WTC11 (cell line): ENCODE measurements around the gene KLHL35. TPM values are rescaled to one million over a fixed set of nuclear protein-coding genes. Genes with fewer than 3 reads are reported as not detected.
A peak's percentile ranks its signal among the peaks of the same experiment; 100 is the strongest.

Source experiments
- ATAC-seq: fragments of 200-7000 bp; cut with Tn5 transposase; 2 replicates; pipeline ENCODE4 v1.10.0; 2021; ENCODE audit warnings: mild to moderate bottlenecking, moderate library complexity
- CTCF ChIA-PET: fragments of 300-600 bp; sonication (Branson Sonifier 250); formaldehyde crosslinking; loops from one replicate; lab custom pipeline; 2021; ENCODE audit warnings: antibody characterized with exemption; lab: Charles Lee
- POLR2A ChIA-PET: fragments of 350-600 bp; sonication (Branson Sonifier 250); formaldehyde crosslinking; loops from one replicate; lab custom pipeline; 2021; ENCODE audit warnings: antibody characterized with exemption; lab: Charles Lee
- DNase-seq: peaks from one replicate; pipeline ENCODE4 v3.0.0; 2021; ENCODE audit warnings: low spot score
- H3K27ac Mint-ChIP-seq: 2 replicates; pipeline ENCODE4 v1.8.0; 2021; ENCODE audit warnings: mixed read lengths
- H3K27me3 Mint-ChIP-seq: 2 replicates; pipeline ENCODE4 v1.8.0; 2021; ENCODE audit warnings: low read depth, mild to moderate bottlenecking, moderate library complexity, mixed read lengths
- H3K36me3 Mint-ChIP-seq: 2 replicates; pipeline ENCODE4 v1.8.0; 2021; ENCODE audit warnings: mixed read lengths
- H3K4me1 Mint-ChIP-seq: 2 replicates; pipeline ENCODE4 v1.8.0; 2022; ENCODE audit warnings: mixed read lengths
- H3K4me3 Mint-ChIP-seq: 2 replicates; pipeline ENCODE4 v1.8.0; 2021; ENCODE audit warnings: mild to moderate bottlenecking, moderate library complexity, mixed read lengths
- H3K9me3 Mint-ChIP-seq: 2 replicates; pipeline ENCODE4 v1.8.0; 2021; ENCODE audit warnings: mixed read lengths
- ESRRA ChIP-seq: sonication (generic); formaldehyde crosslinking; IDR thresholded peaks from 2 replicates; pipeline ENCODE4 v1.8.1; 2022; ENCODE audit warnings: mild to moderate bottlenecking, missing genetic modification reagents, borderline replicate concordance
- ETV6 ChIP-seq: sonication (generic); formaldehyde crosslinking; IDR thresholded peaks from 2 replicates; pipeline ENCODE4 v1.8.1; 2022; ENCODE audit warnings: mild to moderate bottlenecking, missing genetic modification reagents
- IRF2 ChIP-seq: sonication (generic); formaldehyde crosslinking; IDR thresholded peaks from 2 replicates; pipeline ENCODE4 v1.8.0; 2022; ENCODE audit warnings: low read depth, missing genetic modification reagents, borderline replicate concordance
- JAZF1 ChIP-seq: fragments of 250-450 bp; sonication (Bioruptor Pico); IDR thresholded peaks from 2 replicates; pipeline ENCODE4 v1.9.0; 2021; ENCODE audit warnings: moderate library complexity, mild to moderate bottlenecking, inconsistent platforms
- JUN ChIP-seq: sonication (generic); formaldehyde crosslinking; IDR thresholded peaks from 2 replicates; pipeline ENCODE4 v1.8.0; 2023; ENCODE audit warnings: mild to moderate bottlenecking, missing genetic modification reagents
- OVOL2 ChIP-seq: fragments of 250-450 bp; sonication (Bioruptor Pico); IDR thresholded peaks from 2 replicates; pipeline ENCODE4 v1.9.0; 2021; ENCODE audit warnings: mild to moderate bottlenecking, borderline replicate concordance
- RELA ChIP-seq: sonication (generic); formaldehyde crosslinking; IDR thresholded peaks from 2 replicates; pipeline ENCODE4 v1.8.1; 2022; ENCODE audit warnings: missing genetic modification reagents, mild to moderate bottlenecking, borderline replicate concordance
- SMAD3 ChIP-seq: sonication (generic); formaldehyde crosslinking; IDR thresholded peaks from 2 replicates; pipeline ENCODE4 v1.8.0; 2022; ENCODE audit warnings: missing genetic modification reagents, mild to moderate bottlenecking, borderline replicate concordance
- TEAD4 ChIP-seq: sonication (generic); formaldehyde crosslinking; IDR thresholded peaks from 2 replicates; pipeline ENCODE4 v1.8.0; 2022; ENCODE audit warnings: mild to moderate bottlenecking, missing genetic modification reagents
- ZNF416 ChIP-seq: fragments of 250-450 bp; sonication (Bioruptor Pico); IDR thresholded peaks from 2 replicates; pipeline ENCODE4 v1.9.0; 2021; ENCODE audit warnings: mild to moderate bottlenecking, inconsistent platforms
- total RNA-seq: library from RNA; stranded (reverse); gene quantifications from 3 replicates; pipeline ENCODE4 v1.2.3, GENCODE V29; 2021
- TF ChIP-seq, protein P1 (sequence below): sonication (generic); formaldehyde crosslinking; IDR thresholded peaks from 2 replicates; pipeline ENCODE4 v1.8.0; 2023; ENCODE audit warnings: mild to moderate bottlenecking, missing genetic modification reagents
- TF ChIP-seq, protein P2 (sequence below): sonication (generic); formaldehyde crosslinking; IDR thresholded peaks from 2 replicates; pipeline ENCODE4 v1.8.1; 2023; ENCODE audit warnings: mild to moderate bottlenecking, moderate library complexity, missing genetic modification reagents
- TF ChIP-seq, protein P3 (sequence below): sonication (generic); formaldehyde crosslinking; IDR thresholded peaks from 2 replicates; pipeline ENCODE4 v1.8.0; 2022; ENCODE audit warnings: mild to moderate bottlenecking, missing genetic modification reagents
- TF ChIP-seq, protein P4 (sequence below): sonication (generic); formaldehyde crosslinking; IDR thresholded peaks from 2 replicates; pipeline ENCODE4 v1.8.1; 2023; ENCODE audit warnings: mild to moderate bottlenecking, missing genetic modification reagents, moderate library complexity
- TF ChIP-seq, protein P5 (sequence below): sonication (generic); formaldehyde crosslinking; IDR thresholded peaks from 2 replicates; pipeline ENCODE4 v1.8.0; 2022; ENCODE audit warnings: missing genetic modification reagents
- TF ChIP-seq, protein P6 (sequence below): sonication (generic); formaldehyde crosslinking; conservative IDR thresholded peaks from 2 replicates; pipeline ENCODE4 v1.8.1; 2022; ENCODE audit warnings: mild to moderate bottlenecking, missing genetic modification reagents

The KLHL35 gene
- total RNA-seq, 1 experiment from 2014 or later: 0.22 TPM

DNA sequence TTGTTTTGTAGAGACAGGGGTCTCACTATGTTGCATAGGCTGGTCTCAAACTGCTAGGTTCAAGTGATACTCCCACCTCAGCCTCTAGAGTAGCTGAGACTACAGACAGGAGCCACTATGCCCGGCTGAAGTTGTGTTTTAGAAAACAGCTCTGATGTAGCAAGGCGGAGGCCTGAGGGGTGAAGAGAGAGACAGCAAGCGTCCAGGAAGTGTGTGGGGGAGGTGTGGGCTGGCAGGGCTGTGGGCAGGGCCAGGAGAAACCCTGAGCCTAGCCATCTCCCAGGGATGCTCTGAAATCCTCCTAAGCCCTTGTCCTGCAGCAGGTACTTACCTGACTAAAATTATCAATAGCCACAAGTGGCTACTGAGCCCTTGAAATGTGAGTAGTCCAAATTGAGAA, 49.8 kb downstream of the KLHL35 start:
- Mint-ChIP-seq H3K4me1 (peaks cover 32% of the 10 kb centered on the region), H3K27me3 (peaks cover 2% of the 10 kb centered on the region; the same call in 1 of the 2 replicates), H3K9me3 (no peaks in the 10 kb centered on the region), H3K36me3 (no peaks in the 10 kb centered on the region), H3K27ac (peak overlapping the region; percentile 40; the same call in 1 of the 2 replicates), H3K4me3 (no peak overlapping the region)
- ATAC-seq (peak; percentile 91), DNase-seq (peak; percentile 41)
- ChIA-PET CTCF (interaction anchor here (0.6 to 7.5 kb wide), 9 partner anchors 25 to 102 kb away, joined by 3 to 89 read pairs (median 3); no protein-coding TSS in a partner anchor), POLR2A (interaction anchor here (0.9 to 1.7 kb wide), 2 partner anchors 42 to 103 kb away, joined by 3 to 4 read pairs; no protein-coding TSS in a partner anchor)
- TF ChIP-seq, protein P1, sequence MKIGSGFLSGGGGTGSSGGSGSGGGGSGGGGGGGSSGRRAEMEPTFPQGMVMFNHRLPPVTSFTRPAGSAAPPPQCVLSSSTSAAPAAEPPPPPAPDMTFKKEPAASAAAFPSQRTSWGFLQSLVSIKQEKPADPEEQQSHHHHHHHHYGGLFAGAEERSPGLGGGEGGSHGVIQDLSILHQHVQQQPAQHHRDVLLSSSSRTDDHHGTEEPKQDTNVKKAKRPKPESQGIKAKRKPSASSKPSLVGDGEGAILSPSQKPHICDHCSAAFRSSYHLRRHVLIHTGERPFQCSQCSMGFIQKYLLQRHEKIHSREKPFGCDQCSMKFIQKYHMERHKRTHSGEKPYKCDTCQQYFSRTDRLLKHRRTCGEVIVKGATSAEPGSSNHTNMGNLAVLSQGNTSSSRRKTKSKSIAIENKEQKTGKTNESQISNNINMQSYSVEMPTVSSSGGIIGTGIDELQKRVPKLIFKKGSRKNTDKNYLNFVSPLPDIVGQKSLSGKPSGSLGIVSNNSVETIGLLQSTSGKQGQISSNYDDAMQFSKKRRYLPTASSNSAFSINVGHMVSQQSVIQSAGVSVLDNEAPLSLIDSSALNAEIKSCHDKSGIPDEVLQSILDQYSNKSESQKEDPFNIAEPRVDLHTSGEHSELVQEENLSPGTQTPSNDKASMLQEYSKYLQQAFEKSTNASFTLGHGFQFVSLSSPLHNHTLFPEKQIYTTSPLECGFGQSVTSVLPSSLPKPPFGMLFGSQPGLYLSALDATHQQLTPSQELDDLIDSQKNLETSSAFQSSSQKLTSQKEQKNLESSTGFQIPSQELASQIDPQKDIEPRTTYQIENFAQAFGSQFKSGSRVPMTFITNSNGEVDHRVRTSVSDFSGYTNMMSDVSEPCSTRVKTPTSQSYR: peak; percentile 37; the same call in 1 of the 2 replicates
- no peak for TF ChIP-seq ESRRA (CRISPR knock-in tag)

DNA sequence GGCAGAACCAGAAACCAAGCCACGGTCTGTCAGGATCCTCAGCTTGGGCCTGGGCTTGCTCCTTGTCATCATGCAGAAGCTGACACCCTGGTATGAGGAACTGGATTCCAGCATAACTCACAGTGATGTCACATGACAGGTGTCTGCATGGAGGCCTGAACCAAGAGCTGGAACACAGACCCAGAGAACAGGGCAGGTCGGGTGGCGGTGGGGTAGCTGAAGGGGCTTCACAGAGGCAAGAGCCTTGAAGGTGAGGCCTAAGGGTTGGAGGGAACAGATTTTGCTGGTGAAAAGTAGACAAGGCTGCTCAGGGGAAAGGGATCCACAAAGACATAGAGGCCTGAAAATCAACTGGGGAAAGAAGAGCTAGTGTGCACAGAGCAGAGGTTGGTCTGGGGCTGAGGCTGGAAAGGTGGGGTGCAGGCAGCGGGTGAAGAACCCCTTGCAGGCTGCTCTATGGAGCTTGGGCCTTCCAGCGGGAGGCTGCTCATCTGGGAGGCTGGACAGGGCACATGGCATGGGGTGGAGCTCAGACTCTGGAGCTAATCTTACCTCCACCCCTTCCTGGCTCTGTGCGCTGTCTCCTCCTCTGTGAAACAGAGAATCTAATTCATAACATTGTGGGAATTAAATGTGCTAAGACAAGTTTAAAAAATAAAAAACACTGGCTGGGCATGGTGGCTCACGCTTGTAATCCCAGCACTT, 52.1 kb downstream of the KLHL35 start:
- Mint-ChIP-seq H3K4me3 (no peak overlapping the region), H3K36me3 (no peaks in the 10 kb centered on the region), H3K4me1 (peaks cover 30% of the 10 kb centered on the region), H3K9me3 (no peaks in the 10 kb centered on the region), H3K27me3 (peaks cover 2% of the 10 kb centered on the region; the same call in 1 of the 2 replicates), H3K27ac (0 out of 2 replicates have a peak overlapping the region, but pooled peaks have one; percentile 47)
- TF ChIP-seq, protein P2, sequence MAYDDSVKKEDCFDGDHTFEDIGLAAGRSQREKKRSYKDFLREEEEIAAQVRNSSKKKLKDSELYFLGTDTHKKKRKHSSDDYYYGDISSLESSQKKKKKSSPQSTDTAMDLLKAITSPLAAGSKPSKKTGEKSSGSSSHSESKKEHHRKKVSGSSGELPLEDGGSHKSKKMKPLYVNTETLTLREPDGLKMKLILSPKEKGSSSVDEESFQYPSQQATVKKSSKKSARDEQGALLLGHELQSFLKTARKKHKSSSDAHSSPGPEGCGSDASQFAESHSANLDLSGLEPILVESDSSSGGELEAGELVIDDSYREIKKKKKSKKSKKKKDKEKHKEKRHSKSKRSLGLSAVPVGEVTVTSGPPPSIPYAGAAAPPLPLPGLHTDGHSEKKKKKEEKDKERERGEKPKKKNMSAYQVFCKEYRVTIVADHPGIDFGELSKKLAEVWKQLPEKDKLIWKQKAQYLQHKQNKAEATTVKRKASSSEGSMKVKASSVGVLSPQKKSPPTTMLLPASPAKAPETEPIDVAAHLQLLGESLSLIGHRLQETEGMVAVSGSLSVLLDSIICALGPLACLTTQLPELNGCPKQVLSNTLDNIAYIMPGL (CRISPR knock-in tag): no peak
- TF ChIP-seq OVOL2: no peak
- no peak for TF ChIP-seq ETV6 (CRISPR knock-in tag)
- TF ChIP-seq JAZF1: no peak
- TF ChIP-seq TEAD4 (CRISPR knock-in tag): no peak
- DNase-seq (no peak), ATAC-seq (no peak)
- ChIA-PET POLR2A (no interaction called here), CTCF (interaction anchor here (0.6 to 1.8 kb wide), 5 partner anchors 20 to 101 kb away, joined by 3 to 11 read pairs (median 3); no protein-coding TSS in a partner anchor)

DNA sequence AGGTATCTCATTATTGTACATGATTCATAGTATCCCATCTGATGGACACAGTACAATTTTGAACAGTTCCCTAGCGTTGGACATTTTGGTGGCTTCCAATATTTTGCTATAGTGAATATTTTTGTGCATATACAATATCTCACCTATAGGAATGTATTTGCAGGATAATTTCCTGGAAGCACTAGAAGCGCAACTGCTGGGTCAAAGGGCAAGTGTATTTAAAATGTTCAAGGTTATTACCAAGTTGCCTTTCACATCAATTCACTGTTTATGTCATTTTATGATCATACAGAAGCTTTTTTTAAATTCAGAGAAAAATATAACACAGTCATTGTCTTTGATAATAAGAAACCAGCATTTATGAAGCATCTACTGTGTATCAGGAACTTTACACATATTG, 52.8 kb downstream of the KLHL35 start:
- H3K27me3 Mint-ChIP-seq: peaks cover 2% of the 10 kb centered on the region; the same call in 1 of the 2 replicates
- no peak overlapping the region for H3K27ac Mint-ChIP-seq
- ChIA-PET CTCF (interaction anchor here (1.0 to 1.8 kb wide), 2 partner anchors 28 to 100 kb away, joined by 3 to 11 read pairs; no protein-coding TSS in a partner anchor), POLR2A (no interaction called here)
- peaks cover 34% of the 10 kb centered on the region for H3K4me1 Mint-ChIP-seq
- H3K9me3 Mint-ChIP-seq: no peaks in the 10 kb centered on the region
- ATAC-seq: no peak
- no peaks in the 10 kb centered on the region for H3K36me3 Mint-ChIP-seq
- DNase-seq: no peak
- H3K4me3 Mint-ChIP-seq: no peak overlapping the region
- no peak for TF ChIP-seq IRF2 (CRISPR knock-in tag)
- TF ChIP-seq, protein P3, sequence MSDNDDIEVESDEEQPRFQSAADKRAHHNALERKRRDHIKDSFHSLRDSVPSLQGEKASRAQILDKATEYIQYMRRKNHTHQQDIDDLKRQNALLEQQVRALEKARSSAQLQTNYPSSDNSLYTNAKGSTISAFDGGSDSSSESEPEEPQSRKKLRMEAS (CRISPR knock-in tag): no peak
- no peak for TF ChIP-seq JUN (CRISPR knock-in tag)
- TF ChIP-seq, protein P4, sequence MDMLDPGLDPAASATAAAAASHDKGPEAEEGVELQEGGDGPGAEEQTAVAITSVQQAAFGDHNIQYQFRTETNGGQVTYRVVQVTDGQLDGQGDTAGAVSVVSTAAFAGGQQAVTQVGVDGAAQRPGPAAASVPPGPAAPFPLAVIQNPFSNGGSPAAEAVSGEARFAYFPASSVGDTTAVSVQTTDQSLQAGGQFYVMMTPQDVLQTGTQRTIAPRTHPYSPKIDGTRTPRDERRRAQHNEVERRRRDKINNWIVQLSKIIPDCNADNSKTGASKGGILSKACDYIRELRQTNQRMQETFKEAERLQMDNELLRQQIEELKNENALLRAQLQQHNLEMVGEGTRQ: no peak
- TF ChIP-seq, protein P5, sequence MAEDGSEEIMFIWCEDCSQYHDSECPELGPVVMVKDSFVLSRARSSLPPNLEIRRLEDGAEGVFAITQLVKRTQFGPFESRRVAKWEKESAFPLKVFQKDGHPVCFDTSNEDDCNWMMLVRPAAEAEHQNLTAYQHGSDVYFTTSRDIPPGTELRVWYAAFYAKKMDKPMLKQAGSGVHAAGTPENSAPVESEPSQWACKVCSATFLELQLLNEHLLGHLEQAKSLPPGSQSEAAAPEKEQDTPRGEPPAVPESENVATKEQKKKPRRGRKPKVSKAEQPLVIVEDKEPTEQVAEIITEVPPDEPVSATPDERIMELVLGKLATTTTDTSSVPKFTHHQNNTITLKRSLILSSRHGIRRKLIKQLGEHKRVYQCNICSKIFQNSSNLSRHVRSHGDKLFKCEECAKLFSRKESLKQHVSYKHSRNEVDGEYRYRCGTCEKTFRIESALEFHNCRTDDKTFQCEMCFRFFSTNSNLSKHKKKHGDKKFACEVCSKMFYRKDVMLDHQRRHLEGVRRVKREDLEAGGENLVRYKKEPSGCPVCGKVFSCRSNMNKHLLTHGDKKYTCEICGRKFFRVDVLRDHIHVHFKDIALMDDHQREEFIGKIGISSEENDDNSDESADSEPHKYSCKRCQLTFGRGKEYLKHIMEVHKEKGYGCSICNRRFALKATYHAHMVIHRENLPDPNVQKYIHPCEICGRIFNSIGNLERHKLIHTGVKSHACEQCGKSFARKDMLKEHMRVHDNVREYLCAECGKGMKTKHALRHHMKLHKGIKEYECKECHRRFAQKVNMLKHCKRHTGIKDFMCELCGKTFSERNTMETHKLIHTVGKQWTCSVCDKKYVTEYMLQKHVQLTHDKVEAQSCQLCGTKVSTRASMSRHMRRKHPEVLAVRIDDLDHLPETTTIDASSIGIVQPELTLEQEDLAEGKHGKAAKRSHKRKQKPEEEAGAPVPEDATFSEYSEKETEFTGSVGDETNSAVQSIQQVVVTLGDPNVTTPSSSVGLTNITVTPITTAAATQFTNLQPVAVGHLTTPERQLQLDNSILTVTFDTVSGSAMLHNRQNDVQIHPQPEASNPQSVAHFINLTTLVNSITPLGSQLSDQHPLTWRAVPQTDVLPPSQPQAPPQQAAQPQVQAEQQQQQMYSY: no peak
- TF ChIP-seq, protein P2 (CRISPR knock-in tag): no peak
- TF ChIP-seq, protein P6, sequence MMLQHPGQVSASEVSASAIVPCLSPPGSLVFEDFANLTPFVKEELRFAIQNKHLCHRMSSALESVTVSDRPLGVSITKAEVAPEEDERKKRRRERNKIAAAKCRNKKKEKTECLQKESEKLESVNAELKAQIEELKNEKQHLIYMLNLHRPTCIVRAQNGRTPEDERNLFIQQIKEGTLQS (CRISPR knock-in tag): no peak
- TF ChIP-seq ESRRA (CRISPR knock-in tag): no peak
- no peak for TF ChIP-seq SMAD3 (CRISPR knock-in tag)
- no peak for TF ChIP-seq RELA (CRISPR knock-in tag)
- no peak for TF ChIP-seq ZNF416 (CRISPR knock-in tag)
